ENCODE data around the gene AGMO. TPM values are rescaled to one million over a fixed set of nuclear protein-coding genes. Genes with fewer than 3 reads are reported as not detected.

Gene AGMO
- polyA plus RNA-seq, 1 donor from 2014 or later: not detected

DNA sequence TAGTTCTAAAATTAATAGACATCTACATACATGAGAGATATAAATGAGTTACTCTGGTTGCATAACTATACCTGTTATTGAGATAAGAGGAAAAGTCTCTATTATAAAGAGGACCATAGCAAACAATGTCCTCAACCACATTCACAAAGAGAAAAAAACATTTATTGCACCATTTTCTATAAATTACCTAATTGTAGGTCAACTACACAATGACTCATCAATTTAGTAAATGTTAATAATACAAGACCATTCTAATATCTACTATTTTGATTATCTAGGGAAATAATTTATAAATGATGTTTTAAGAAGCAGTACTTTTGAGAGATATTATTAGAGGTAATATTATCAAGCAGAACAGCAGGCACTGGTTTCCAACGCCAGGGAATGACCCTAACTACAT lies 246.1 kb downstream of the AGMO start:
- no peaks in the 10 kb centered on the region for H3K9me3 ChIP-seq (ENCODE audit: low read length)
- H3K27me3 ChIP-seq (ENCODE audit: insufficient read depth, low read depth, low read length): no peaks in the 10 kb centered on the region
- no peaks in the 10 kb centered on the region for H3K79me2 ChIP-seq (replicated peaks; ENCODE audit: insufficient read depth, low read length)
- no peaks in the 10 kb centered on the region for H3K36me3 ChIP-seq (ENCODE audit: insufficient read depth, low read length)
- H3K27ac ChIP-seq (ENCODE audit: low read length): no peak overlapping the region
- no peaks in the 10 kb centered on the region for H3K9me2 ChIP-seq (ENCODE audit: insufficient read depth, low read length)
- no peak overlapping the region for H3K4me3 ChIP-seq (ENCODE audit: low read length)
- H2AFZ ChIP-seq (ENCODE audit: low read depth, low read length): no peak overlapping the region
- no peaks in the 10 kb centered on the region for H3F3A ChIP-seq (ENCODE audit: insufficient read depth, low read length, poor library complexity, severe bottlenecking)
- H4K20me1 ChIP-seq (ENCODE audit: insufficient read depth): no peaks in the 10 kb centered on the region
- no peak overlapping the region for H3K9ac ChIP-seq (ENCODE audit: low read length)
- no peak for TF ChIP-seq RAD21 (conservative IDR thresholded peaks at IDR 0.05)
- TF ChIP-seq TAF1 (IDR thresholded peaks at IDR 0.05; ENCODE audit: low read depth): no peak
- no peak overlapping the region for H3K4me2 ChIP-seq (ENCODE audit: low read length)

DNA sequence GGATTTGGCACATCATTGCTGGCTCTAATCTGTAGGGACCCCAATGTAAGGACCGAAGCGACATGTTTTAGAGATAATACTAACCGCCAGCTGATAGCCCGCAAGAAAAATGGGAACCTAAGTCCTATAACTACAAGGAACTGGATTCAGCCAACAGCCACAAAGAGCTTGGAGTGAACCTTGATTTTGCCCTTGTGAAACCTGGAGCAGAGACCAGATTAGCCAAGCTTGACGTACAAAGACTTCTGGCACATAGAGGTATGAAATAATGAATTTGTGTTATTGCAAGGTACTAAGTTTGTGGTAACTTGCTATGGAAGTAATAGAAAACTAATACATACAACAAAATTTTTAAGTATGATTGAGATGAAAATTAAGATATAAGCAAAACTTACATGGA lies 246.9 kb downstream of the AGMO start:
- H3K9ac ChIP-seq (ENCODE audit: low read length): no peak overlapping the region
- no peaks in the 10 kb centered on the region for H3K36me3 ChIP-seq (ENCODE audit: insufficient read depth, low read length)
- no peak overlapping the region for H3K27ac ChIP-seq (ENCODE audit: low read length)
- H4K20me1 ChIP-seq (ENCODE audit: insufficient read depth): no peaks in the 10 kb centered on the region
- H3K4me3 ChIP-seq (ENCODE audit: low read length): no peak overlapping the region
- no peaks in the 10 kb centered on the region for H3F3A ChIP-seq (ENCODE audit: insufficient read depth, low read length, poor library complexity, severe bottlenecking)
- no peaks in the 10 kb centered on the region for H3K9me3 ChIP-seq (ENCODE audit: low read length)
- no peaks in the 10 kb centered on the region for H3K27me3 ChIP-seq (ENCODE audit: insufficient read depth, low read depth, low read length)
- H3K9me2 ChIP-seq (ENCODE audit: insufficient read depth, low read length): no peaks in the 10 kb centered on the region
- TF ChIP-seq EZH2 (IDR thresholded peaks at IDR 0.05; ENCODE audit: borderline replicate concordance, insufficient read depth, low read length, poor library complexity, severe bottlenecking) (no peak), RAD21 (conservative IDR thresholded peaks at IDR 0.05) (no peak), TAF1 (IDR thresholded peaks at IDR 0.05; ENCODE audit: low read depth) (no peak), SMC3 (conservative IDR thresholded peaks at IDR 0.05; ENCODE audit: poor library complexity) (no peak), EP300 (conservative IDR thresholded peaks at IDR 0.05; ENCODE audit: poor library complexity, severe bottlenecking) (no peak), MXI1 (conservative IDR thresholded peaks at IDR 0.05; ENCODE audit: poor library complexity, severe bottlenecking) (no peak), POLR2AphosphoS5 (IDR thresholded peaks at IDR 0.05) (no peak)
- TF ChIP-seq, protein P1, sequence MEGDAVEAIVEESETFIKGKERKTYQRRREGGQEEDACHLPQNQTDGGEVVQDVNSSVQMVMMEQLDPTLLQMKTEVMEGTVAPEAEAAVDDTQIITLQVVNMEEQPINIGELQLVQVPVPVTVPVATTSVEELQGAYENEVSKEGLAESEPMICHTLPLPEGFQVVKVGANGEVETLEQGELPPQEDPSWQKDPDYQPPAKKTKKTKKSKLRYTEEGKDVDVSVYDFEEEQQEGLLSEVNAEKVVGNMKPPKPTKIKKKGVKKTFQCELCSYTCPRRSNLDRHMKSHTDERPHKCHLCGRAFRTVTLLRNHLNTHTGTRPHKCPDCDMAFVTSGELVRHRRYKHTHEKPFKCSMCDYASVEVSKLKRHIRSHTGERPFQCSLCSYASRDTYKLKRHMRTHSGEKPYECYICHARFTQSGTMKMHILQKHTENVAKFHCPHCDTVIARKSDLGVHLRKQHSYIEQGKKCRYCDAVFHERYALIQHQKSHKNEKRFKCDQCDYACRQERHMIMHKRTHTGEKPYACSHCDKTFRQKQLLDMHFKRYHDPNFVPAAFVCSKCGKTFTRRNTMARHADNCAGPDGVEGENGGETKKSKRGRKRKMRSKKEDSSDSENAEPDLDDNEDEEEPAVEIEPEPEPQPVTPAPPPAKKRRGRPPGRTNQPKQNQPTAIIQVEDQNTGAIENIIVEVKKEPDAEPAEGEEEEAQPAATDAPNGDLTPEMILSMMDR (IDR thresholded peaks at IDR 0.05; ENCODE audit: poor library complexity, severe bottlenecking): no peak
- TF ChIP-seq, protein P2, sequence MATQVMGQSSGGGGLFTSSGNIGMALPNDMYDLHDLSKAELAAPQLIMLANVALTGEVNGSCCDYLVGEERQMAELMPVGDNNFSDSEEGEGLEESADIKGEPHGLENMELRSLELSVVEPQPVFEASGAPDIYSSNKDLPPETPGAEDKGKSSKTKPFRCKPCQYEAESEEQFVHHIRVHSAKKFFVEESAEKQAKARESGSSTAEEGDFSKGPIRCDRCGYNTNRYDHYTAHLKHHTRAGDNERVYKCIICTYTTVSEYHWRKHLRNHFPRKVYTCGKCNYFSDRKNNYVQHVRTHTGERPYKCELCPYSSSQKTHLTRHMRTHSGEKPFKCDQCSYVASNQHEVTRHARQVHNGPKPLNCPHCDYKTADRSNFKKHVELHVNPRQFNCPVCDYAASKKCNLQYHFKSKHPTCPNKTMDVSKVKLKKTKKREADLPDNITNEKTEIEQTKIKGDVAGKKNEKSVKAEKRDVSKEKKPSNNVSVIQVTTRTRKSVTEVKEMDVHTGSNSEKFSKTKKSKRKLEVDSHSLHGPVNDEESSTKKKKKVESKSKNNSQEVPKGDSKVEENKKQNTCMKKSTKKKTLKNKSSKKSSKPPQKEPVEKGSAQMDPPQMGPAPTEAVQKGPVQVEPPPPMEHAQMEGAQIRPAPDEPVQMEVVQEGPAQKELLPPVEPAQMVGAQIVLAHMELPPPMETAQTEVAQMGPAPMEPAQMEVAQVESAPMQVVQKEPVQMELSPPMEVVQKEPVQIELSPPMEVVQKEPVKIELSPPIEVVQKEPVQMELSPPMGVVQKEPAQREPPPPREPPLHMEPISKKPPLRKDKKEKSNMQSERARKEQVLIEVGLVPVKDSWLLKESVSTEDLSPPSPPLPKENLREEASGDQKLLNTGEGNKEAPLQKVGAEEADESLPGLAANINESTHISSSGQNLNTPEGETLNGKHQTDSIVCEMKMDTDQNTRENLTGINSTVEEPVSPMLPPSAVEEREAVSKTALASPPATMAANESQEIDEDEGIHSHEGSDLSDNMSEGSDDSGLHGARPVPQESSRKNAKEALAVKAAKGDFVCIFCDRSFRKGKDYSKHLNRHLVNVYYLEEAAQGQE (IDR thresholded peaks at IDR 0.05; ENCODE audit: borderline replicate concordance): no peak
- no peaks in the 10 kb centered on the region for H3K79me2 ChIP-seq (replicated peaks; ENCODE audit: insufficient read depth, low read length)
- H3K4me2 ChIP-seq (ENCODE audit: low read length): no peak overlapping the region
- H2AFZ ChIP-seq (ENCODE audit: low read depth, low read length): no peak overlapping the region

- Histone ChIP-seq H3K4me3 (ENCODE audit: low read length) (no peak overlapping the region), H3K9ac (ENCODE audit: low read length) (no peak overlapping the region), H2AFZ (ENCODE audit: low read depth, low read length) (no peak overlapping the region), H3K27ac (ENCODE audit: low read length) (no peak overlapping the region), H3K9me3 (ENCODE audit: low read length) (no peaks in the 10 kb centered on the region), H3K79me2 (replicated peaks; ENCODE audit: insufficient read depth, low read length) (no peaks in the 10 kb centered on the region), H3F3A (ENCODE audit: insufficient read depth, low read length, poor library complexity, severe bottlenecking) (no peaks in the 10 kb centered on the region), H3K4me2 (ENCODE audit: low read length) (no peak overlapping the region), H3K9me2 (ENCODE audit: insufficient read depth, low read length) (no peaks in the 10 kb centered on the region), H3K27me3 (ENCODE audit: insufficient read depth, low read depth, low read length) (no peaks in the 10 kb centered on the region), H4K20me1 (ENCODE audit: insufficient read depth) (no peaks in the 10 kb centered on the region), H3K36me3 (ENCODE audit: insufficient read depth, low read length) (no peaks in the 10 kb centered on the region)
- TF ChIP-seq EP300 (conservative IDR thresholded peaks at IDR 0.05; ENCODE audit: poor library complexity, severe bottlenecking) (no peak), RAD21 (conservative IDR thresholded peaks at IDR 0.05) (no peak), MXI1 (conservative IDR thresholded peaks at IDR 0.05; ENCODE audit: poor library complexity, severe bottlenecking) (no peak), TAF1 (IDR thresholded peaks at IDR 0.05; ENCODE audit: low read depth) (no peak), SMC3 (conservative IDR thresholded peaks at IDR 0.05; ENCODE audit: poor library complexity) (no peak)
- TF ChIP-seq, protein P2 (IDR thresholded peaks at IDR 0.05; ENCODE audit: borderline replicate concordance): no peak
Observed at GRCh38 chr7:15313361-15313760, 248.5 kb downstream of the AGMO start.

Measured in neural cell (in vitro differentiated cells).